Thymus (tissue), 11 donors: ENCODE results near the gene DTWD2. TPM values are rescaled to one million over a fixed set of nuclear protein-coding genes. Genes with fewer than 3 reads are reported as not detected.

ENCODE experiments used
- DNase-seq, 9 donors: peaks; one replicate each; pipeline ENCODE4 v3.0.0-alpha.2; 2013; ENCODE audit warnings: low spot score in 9 of 9, low read depth in 6 of 9, missing footprints in 1 of 9
- H3K27ac ChIP-seq, 2 donors: one replicate each; pipeline ENCODE4 v1.5.1; 2013; ENCODE audit warnings: control low read depth in 1 of 2, low read depth in 1 of 2, low read length in 1 of 2, mild to moderate bottlenecking in 1 of 2, moderate library complexity in 1 of 2
- H3K27me3 ChIP-seq, 2 donors: one replicate each; pipeline ENCODE4 v1.5.1; 2013; ENCODE audit warnings: low read length in 1 of 2; ENCODE audit not compliant: control insufficient read depth in 2 of 2, insufficient read depth in 1 of 2
- H3K36me3 ChIP-seq, 2 donors: one replicate each; pipeline ENCODE4 v1.5.1; 2013; ENCODE audit warnings: low read length in 1 of 2, mild to moderate bottlenecking in 1 of 2, moderate library complexity in 1 of 2; ENCODE audit not compliant: control insufficient read depth in 2 of 2, insufficient read depth in 2 of 2
- H3K4me1 ChIP-seq, 2 donors: one replicate each; pipeline ENCODE4 v1.5.1; 2013; ENCODE audit warnings: low read length in 2 of 2; ENCODE audit not compliant: control insufficient read depth in 2 of 2, insufficient read depth in 2 of 2
- H3K4me3 ChIP-seq, 2 donors: one replicate each; pipeline ENCODE4 v1.5.1; 2013; ENCODE audit warnings: low read length in 2 of 2, control low read depth in 1 of 2, mild to moderate bottlenecking in 1 of 2
- H3K9me3 ChIP-seq, 2 donors: one replicate each; pipeline ENCODE4 v1.5.1; 2013; ENCODE audit warnings: low read length in 1 of 2, mild to moderate bottlenecking in 1 of 2; ENCODE audit not compliant: control insufficient read depth in 2 of 2, insufficient read depth in 1 of 2
- WGBS: extraction: QIAGEN DNeasy Blood & Tissue Kit; methylation state at CpG from one replicate; pipeline ENCODE4 v1.1.7; 2013; 5-methylcytosine and 5-hydroxymethylcytosine counted together
- polyA plus RNA-seq: library from polyadenylated mRNA; stranded (reverse); fragments of 200-250 nt; gene quantifications from one replicate; pipeline ENCODE4 v1.2.3, GENCODE V29; 2013
- total RNA-seq: library from RNA; stranded (reverse); fragments of 120-200 nt; gene quantifications from one replicate; pipeline ENCODE4 v1.2.4, GENCODE V29; 2013
- donor health status: healthy.

Gene DTWD2
- total and polyA plus RNA-seq, 2 donors: 2.3 to 3.9 TPM

DNA sequence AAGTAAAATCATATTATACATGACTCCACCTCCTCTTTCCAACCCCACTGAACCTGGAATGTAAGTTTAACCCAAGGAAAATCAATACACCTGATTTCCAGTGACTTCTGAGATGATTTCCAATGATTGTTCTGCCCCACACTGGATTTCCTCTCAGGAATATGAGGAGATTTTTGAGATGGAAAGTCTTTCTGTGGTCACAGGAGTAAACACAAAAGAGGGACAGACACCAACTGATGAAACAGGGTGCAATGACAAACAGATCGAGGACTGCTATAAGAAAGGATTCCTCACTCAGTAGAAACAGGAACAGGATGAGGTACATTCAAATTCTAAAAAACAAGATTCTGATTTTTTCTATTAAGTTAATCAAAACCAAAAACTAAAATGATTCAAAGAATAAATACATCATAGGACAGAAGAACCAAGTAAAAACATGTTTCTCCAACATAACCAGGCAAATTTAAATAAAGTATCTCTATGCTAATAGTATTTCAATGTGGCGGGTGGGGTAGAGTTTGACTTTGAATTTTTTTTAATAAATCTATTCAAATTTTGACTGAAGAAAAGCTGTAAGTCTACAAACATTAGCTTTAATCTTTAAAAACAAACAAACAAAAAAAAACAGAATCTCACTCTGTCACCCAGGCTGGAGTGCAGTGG lies 42.1 kb downstream of the DTWD2 start:
- Histone ChIP-seq H3K36me3 (no peaks in the 10 kb centered on the region), H3K27me3 (no peaks in the 10 kb centered on the region), H3K27ac (no peak overlapping the region), H3K9me3 (no peaks in the 10 kb centered on the region), H3K4me1 (no peaks in the 10 kb centered on the region), H3K4me3 (no peak overlapping the region)
- DNase-seq: no peak
- WGBS: 97% methylated on average over 2 of the region's 2 CpGs

DNA sequence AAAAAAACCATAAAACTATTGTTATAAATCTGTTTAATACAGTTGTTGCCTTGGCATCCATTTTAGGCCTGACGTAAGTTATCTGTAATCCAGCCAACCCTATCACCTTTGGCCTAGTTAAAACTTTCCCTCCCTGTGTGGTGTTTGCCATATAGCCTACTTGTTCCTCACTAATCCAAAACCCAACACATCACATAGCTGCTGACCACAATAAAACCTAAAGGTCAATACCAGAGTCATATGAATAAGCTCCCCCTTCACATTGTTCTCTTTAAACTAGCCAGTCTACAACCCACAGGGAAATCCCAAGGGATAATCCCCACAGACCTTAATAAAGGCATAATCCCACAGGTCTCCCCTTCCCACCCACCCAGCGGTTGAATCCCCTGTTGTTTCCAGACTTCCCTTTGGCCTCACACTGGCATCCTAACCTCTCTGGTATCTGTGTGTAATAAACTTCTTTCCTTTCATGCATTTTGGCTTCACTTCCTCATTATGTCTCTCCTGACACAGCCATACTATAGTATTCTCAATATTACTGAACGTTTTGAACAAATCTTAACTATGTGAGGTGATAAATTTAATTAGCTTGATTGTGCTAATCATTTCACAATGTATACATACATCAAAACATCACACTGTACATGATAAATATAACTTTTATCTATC lies 50.8 kb downstream of the DTWD2 start:
- H3K4me1 ChIP-seq: no peaks in the 10 kb centered on the region
- no peak for DNase-seq
- H3K27me3 ChIP-seq: no peaks in the 10 kb centered on the region
- H3K4me3 ChIP-seq: no peak overlapping the region
- 94% methylated on average over 3 of the region's 3 CpGs for WGBS
- no peaks in the 10 kb centered on the region for H3K9me3 ChIP-seq
- no peaks in the 10 kb centered on the region for H3K36me3 ChIP-seq
- H3K27ac ChIP-seq: no peak overlapping the region

DNA sequence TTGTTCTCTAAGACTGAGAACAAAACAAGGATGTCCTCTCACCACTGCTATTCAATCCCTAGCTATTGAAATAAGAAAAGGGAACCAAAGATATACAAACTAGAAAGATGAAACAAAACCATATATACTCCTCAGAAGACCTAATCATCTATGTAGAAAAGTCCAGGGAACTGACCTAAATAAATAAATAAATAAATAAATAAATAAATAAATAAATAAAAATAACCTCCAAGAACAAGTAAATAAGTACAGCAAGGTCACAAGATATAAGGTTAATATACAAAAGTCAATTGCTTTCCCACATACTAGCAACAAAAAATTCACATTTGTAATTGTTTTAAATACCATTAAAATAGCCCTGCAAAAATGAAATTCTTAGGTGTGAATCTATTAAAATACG lies 54.6 kb downstream of the DTWD2 start:
- WGBS: 99% methylated on average over 1 of the region's 1 CpG
- H3K36me3 ChIP-seq: no peaks in the 10 kb centered on the region
- H3K27ac ChIP-seq: no peak overlapping the region
- H3K4me3 ChIP-seq: no peak overlapping the region
- no peaks in the 10 kb centered on the region for H3K4me1 ChIP-seq
- H3K27me3 ChIP-seq: no peaks in the 10 kb centered on the region
- no peaks in the 10 kb centered on the region for H3K9me3 ChIP-seq
- no peak for DNase-seq

DNA sequence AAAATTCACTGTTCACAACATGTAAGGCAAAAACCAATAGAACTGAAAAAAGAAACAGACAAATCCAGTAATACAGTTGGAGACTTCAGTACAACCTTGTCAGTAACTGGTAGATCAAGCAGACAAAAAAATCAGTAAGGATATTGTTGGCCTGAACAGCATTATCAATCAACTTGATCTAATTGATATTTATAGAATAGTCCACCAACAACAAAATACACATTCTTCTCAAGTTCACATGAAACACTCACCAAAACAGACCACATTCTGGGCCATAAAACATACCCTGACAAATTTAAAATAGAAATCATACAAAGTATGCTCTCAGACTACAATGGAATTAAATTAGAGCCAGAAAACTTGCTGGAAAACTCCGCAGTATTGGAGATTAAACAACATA lies 56.8 kb downstream of the DTWD2 start:
- 94% methylated on average over 1 of the region's 1 CpG for WGBS
- Histone ChIP-seq H3K4me1 (no peaks in the 10 kb centered on the region), H3K4me3 (no peak overlapping the region), H3K36me3 (no peaks in the 10 kb centered on the region), H3K27me3 (no peaks in the 10 kb centered on the region), H3K27ac (no peak overlapping the region), H3K9me3 (no peaks in the 10 kb centered on the region)
- DNase-seq: no peak

DNA sequence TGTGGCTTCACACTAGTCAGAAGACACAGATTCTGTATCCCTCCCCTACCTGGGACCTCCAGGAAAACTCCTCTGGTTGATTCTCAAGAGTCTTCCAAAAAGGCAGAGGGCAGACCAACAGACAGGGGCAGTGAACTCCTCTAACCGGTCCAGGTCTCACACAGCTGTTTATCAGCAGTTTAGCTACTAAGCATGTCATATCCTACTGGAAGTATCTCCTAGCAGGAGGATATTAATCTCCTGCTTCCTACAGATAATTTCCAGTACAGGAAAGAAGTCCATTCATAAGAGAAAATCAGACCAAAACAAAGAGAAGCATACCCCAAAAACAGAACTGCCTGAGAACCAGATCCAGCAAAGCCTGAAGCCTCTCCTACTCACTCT lies 64.3 kb downstream of the DTWD2 start:
- H3K27me3 ChIP-seq: no peaks in the 10 kb centered on the region
- 96% methylated on average over 1 of the region's 1 CpG for WGBS
- no peaks in the 10 kb centered on the region for H3K9me3 ChIP-seq
- no peaks in the 10 kb centered on the region for H3K36me3 ChIP-seq
- H3K4me3 ChIP-seq: no peak overlapping the region
- DNase-seq: no peak
- no peak overlapping the region for H3K27ac ChIP-seq
- H3K4me1 ChIP-seq: peaks cover 0 to under 1% of the 10 kb centered on the region in 2 donors

DNA sequence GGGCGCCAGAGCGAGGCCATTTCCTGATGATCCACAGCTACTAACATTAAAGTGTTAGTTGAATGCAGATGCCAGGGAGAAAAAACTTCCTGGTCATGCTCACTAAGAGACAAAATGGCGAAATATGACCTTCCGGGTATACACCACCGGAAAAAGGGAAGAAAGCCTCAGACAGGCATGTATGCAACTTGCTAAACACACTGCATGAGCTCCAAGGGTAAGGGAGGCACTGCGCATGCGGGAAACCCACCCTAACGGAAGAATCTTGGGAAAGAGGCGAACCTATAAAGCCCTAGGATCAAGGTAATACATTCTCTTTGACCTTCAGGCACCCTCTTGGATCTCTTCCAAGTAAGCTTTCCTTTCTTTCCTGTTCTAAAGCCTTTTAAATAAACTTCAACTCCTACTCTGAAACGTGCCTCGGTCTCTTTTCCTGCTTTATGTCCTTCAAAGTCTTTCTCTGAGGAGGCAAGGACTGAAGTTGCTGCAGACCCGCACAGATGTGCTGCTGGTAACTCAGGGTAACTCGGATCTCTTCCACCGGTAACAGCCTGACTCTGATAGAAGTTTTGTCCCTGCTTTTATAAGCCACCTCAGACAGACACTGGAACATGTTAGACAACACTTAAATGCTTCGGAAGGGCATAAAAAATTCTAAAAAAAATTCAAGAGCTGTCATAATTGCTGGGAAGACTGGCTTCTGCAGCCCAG lies 64.9 kb downstream of the DTWD2 start:
- H3K4me3 ChIP-seq: no peak overlapping the region
- no peaks in the 10 kb centered on the region for H3K9me3 ChIP-seq
- no peaks in the 10 kb centered on the region for H3K36me3 ChIP-seq
- WGBS: 98% methylated on average over 15 of the region's 15 CpGs
- no peaks in the 10 kb centered on the region for H3K27me3 ChIP-seq
- no peak for DNase-seq
- H3K27ac ChIP-seq: no peak overlapping the region
- H3K4me1 ChIP-seq: peaks cover 0 to 6% of the 10 kb centered on the region in 2 donors

DNA sequence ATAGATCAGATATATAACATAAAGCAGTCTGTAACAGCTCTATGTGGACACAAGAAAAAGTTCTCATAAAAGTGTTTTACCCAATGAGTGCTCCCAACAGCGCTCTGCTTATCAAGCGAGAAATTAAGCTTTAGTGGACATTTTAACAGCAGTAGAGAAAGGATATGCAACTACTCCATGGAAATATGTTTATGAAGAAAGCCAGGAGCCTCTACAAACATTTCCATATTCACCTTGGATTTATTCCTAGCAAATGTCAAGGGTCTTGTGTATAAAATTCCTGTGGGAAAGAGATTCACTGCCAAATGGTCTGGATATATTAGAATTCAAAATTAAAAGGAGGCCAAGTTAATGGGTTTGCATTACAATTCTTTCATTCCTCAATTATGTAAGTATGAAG lies 66.5 kb downstream of the DTWD2 start:
- DNase-seq: no peak
- WGBS: 98% methylated on average over 2 of the region's 2 CpGs
- H3K9me3 ChIP-seq: no peaks in the 10 kb centered on the region

DNA sequence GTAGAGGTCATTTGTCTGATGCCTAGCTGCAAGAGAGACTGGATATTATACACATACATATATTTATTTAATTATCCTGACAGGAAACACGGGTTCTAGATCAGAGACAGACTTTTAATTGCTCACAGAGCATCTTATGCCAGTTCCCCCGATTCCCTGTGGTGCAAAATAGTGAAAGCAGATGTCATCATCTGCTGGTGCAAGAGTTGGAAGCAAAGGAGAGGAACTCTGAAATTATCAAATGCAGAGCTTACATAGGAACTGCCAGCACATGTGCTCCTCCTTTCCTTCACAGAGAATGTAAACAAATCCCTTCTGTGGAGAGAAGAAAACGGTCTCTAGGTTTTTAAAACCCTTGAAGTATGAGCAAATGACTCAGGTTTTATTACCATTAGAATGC lies 69.3 kb downstream of the DTWD2 start:
- no peak overlapping the region for H3K4me3 ChIP-seq
- no peaks in the 10 kb centered on the region for H3K27me3 ChIP-seq
- H3K4me1 ChIP-seq: peaks cover 0 to 6% of the 10 kb centered on the region in 2 donors
- WGBS: 91% methylated on average over 3 of the region's 3 CpGs
- H3K9me3 ChIP-seq: no peaks in the 10 kb centered on the region
- H3K36me3 ChIP-seq: no peaks in the 10 kb centered on the region
- DNase-seq: peak in 1 of 9 donors; percentile 1
- no peak overlapping the region for H3K27ac ChIP-seq

More for the DNA sequence above, 66.5 kb downstream of the DTWD2 start:
- Histone ChIP-seq H3K4me3 (no peak overlapping the region), H3K4me1 (peaks cover 0 to 6% of the 10 kb centered on the region in 2 donors), H3K27ac (no peak overlapping the region), H3K27me3 (no peaks in the 10 kb centered on the region), H3K36me3 (no peaks in the 10 kb centered on the region)

DNA sequence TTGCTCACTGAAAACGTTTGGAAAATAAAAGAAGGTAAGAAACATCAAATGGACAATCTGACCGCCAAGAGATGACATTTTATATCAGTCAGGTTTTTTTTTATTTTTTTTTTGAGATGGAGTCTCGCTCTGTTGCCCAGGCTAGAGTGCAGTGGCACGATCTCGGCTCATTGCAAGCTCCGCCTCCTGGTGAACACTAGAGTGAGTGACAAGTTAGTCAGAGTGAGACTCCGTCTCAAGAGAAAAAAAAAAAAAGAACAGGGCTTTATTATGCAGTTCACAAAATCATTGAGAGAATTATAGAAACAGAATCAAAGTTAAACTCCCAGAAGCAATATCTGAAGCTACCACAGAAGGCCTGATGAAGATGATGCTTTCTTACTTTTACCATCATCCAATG lies 70.1 kb downstream of the DTWD2 start:
- H3K4me3 ChIP-seq: no peak overlapping the region
- H3K4me1 ChIP-seq: peaks cover 0 to 6% of the 10 kb centered on the region in 2 donors
- H3K9me3 ChIP-seq: no peaks in the 10 kb centered on the region
- H3K36me3 ChIP-seq: no peaks in the 10 kb centered on the region
- H3K27ac ChIP-seq: no peak overlapping the region
- DNase-seq: no peak
- WGBS: 96% methylated on average over 7 of the region's 7 CpGs
- H3K27me3 ChIP-seq: no peaks in the 10 kb centered on the region
